ENCODE results near the gene HHAT.
A peak's percentile ranks its signal among the peaks of the same experiment; 100 is the strongest.

HHAT gene

GRCh38 chr1:210330279-210330866 is 1.7 kb downstream of the HHAT start:
- Histone ChIP-seq H3K27me3 (ENCODE audit: control insufficient read depth in 5 of 5, insufficient read depth in 4 of 5, low read length in 5 of 5) (no peaks in the 10 kb centered on the region), H3K9ac (ENCODE audit: low read length in 5 of 5) (no peak overlapping the region), H3K9me3 (ENCODE audit: control insufficient read depth in 5 of 5, low read length in 5 of 5) (peaks cover 0 to 4% (median 0%) of the 10 kb centered on the region in 5 donors), H3K27ac (ENCODE audit: low read depth, low read length) (no peak overlapping the region), H3K4me3 (ENCODE audit: low read depth in 1 of 5, low read length in 5 of 5) (no peak overlapping the region), H3K4me1 (ENCODE audit: control insufficient read depth in 5 of 5, insufficient read depth in 5 of 5, low read length in 5 of 5) (peaks cover 0 to 20% (median 17%) of the 10 kb centered on the region in 5 donors), H3K36me3 (ENCODE audit: control insufficient read depth in 5 of 5, insufficient read depth in 5 of 5, low read length in 5 of 5) (no peaks in the 10 kb centered on the region)

GRCh38 chr1:210332233-210332632 is 3.5 kb downstream of the HHAT start:
- Histone ChIP-seq H3K4me1 (ENCODE audit: control insufficient read depth in 5 of 5, insufficient read depth in 5 of 5, low read length in 5 of 5) (peaks cover 0 to 20% (median 17%) of the 10 kb centered on the region in 5 donors), H3K9ac (ENCODE audit: low read length in 5 of 5) (no peak overlapping the region), H3K9me3 (ENCODE audit: control insufficient read depth in 5 of 5, low read length in 5 of 5) (no peaks in the 10 kb centered on the region), H3K27ac (ENCODE audit: low read depth, low read length) (no peak overlapping the region), H3K27me3 (ENCODE audit: control insufficient read depth in 5 of 5, insufficient read depth in 4 of 5, low read length in 5 of 5) (no peaks in the 10 kb centered on the region), H3K4me3 (ENCODE audit: low read depth in 1 of 5, low read length in 5 of 5) (no peak overlapping the region), H3K36me3 (ENCODE audit: control insufficient read depth in 5 of 5, insufficient read depth in 5 of 5, low read length in 5 of 5) (no peaks in the 10 kb centered on the region)

GRCh38 chr1:210332719-210333398 is 4.2 kb downstream of the HHAT start:
- no peaks in the 10 kb centered on the region for H3K36me3 ChIP-seq (ENCODE audit: control insufficient read depth in 5 of 5, insufficient read depth in 5 of 5, low read length in 5 of 5)
- H3K9ac ChIP-seq (ENCODE audit: low read length in 5 of 5): no peak overlapping the region
- peaks cover 0 to 20% (median 17%) of the 10 kb centered on the region in 5 donors for H3K4me1 ChIP-seq (ENCODE audit: control insufficient read depth in 5 of 5, insufficient read depth in 5 of 5, low read length in 5 of 5)
- no peaks in the 10 kb centered on the region for H3K9me3 ChIP-seq (ENCODE audit: control insufficient read depth in 5 of 5, low read length in 5 of 5)
- no peak overlapping the region for H3K27ac ChIP-seq (ENCODE audit: low read depth, low read length)
- H3K4me3 ChIP-seq (ENCODE audit: low read depth in 1 of 5, low read length in 5 of 5): no peak overlapping the region
- no peaks in the 10 kb centered on the region for H3K27me3 ChIP-seq (ENCODE audit: control insufficient read depth in 5 of 5, insufficient read depth in 4 of 5, low read length in 5 of 5)

GRCh38 chr1:210335001-210335400 is 6.3 kb downstream of the HHAT start:
- H3K36me3 ChIP-seq (ENCODE audit: control insufficient read depth in 5 of 5, insufficient read depth in 5 of 5, low read length in 5 of 5): no peaks in the 10 kb centered on the region

GRCh38 chr1:210336362-210336761 is 7.7 kb downstream of the HHAT start:
- no peaks in the 10 kb centered on the region for H3K27me3 ChIP-seq (ENCODE audit: control insufficient read depth in 5 of 5, insufficient read depth in 4 of 5, low read length in 5 of 5)

More at GRCh38 chr1:210335001-210335400, 6.3 kb downstream of the HHAT start:
- no peaks in the 10 kb centered on the region for H3K9me3 ChIP-seq (ENCODE audit: control insufficient read depth in 5 of 5, low read length in 5 of 5)
- H3K27ac ChIP-seq (ENCODE audit: low read depth, low read length): no peak overlapping the region
- H3K9ac ChIP-seq (ENCODE audit: low read length in 5 of 5): no peak overlapping the region
- H3K4me3 ChIP-seq (ENCODE audit: low read depth in 1 of 5, low read length in 5 of 5): no peak overlapping the region
- no peaks in the 10 kb centered on the region for H3K27me3 ChIP-seq (ENCODE audit: control insufficient read depth in 5 of 5, insufficient read depth in 4 of 5, low read length in 5 of 5)
- peaks cover 0 to 3% (median 1%) of the 10 kb centered on the region in 5 donors for H3K4me1 ChIP-seq (ENCODE audit: control insufficient read depth in 5 of 5, insufficient read depth in 5 of 5, low read length in 5 of 5)

GRCh38 chr1:210339500-210339899 is 10.8 kb downstream of the HHAT start:
- no peaks in the 10 kb centered on the region for H3K36me3 ChIP-seq (ENCODE audit: control insufficient read depth in 5 of 5, insufficient read depth in 5 of 5, low read length in 5 of 5)
- H3K27ac ChIP-seq (ENCODE audit: low read depth, low read length): no peak overlapping the region
- peaks cover 0 to 8% (median 6%) of the 10 kb centered on the region in 5 donors for H3K4me1 ChIP-seq (ENCODE audit: control insufficient read depth in 5 of 5, insufficient read depth in 5 of 5, low read length in 5 of 5)
- H3K4me3 ChIP-seq (ENCODE audit: low read depth in 1 of 5, low read length in 5 of 5): no peak overlapping the region
- no peak overlapping the region for H3K9ac ChIP-seq (ENCODE audit: low read length in 5 of 5)
- no peaks in the 10 kb centered on the region for H3K27me3 ChIP-seq (ENCODE audit: control insufficient read depth in 5 of 5, insufficient read depth in 4 of 5, low read length in 5 of 5)
- H3K9me3 ChIP-seq (ENCODE audit: control insufficient read depth in 5 of 5, low read length in 5 of 5): no peaks in the 10 kb centered on the region

More at GRCh38 chr1:210336362-210336761, 7.7 kb downstream of the HHAT start:
- no peak overlapping the region for H3K4me3 ChIP-seq (ENCODE audit: low read depth in 1 of 5, low read length in 5 of 5)
- no peaks in the 10 kb centered on the region for H3K4me1 ChIP-seq (ENCODE audit: control insufficient read depth in 5 of 5, insufficient read depth in 5 of 5, low read length in 5 of 5)
- no peaks in the 10 kb centered on the region for H3K9me3 ChIP-seq (ENCODE audit: control insufficient read depth in 5 of 5, low read length in 5 of 5)
- no peak overlapping the region for H3K9ac ChIP-seq (ENCODE audit: low read length in 5 of 5)
- H3K27ac ChIP-seq (ENCODE audit: low read depth, low read length): no peak overlapping the region
- no peaks in the 10 kb centered on the region for H3K36me3 ChIP-seq (ENCODE audit: control insufficient read depth in 5 of 5, insufficient read depth in 5 of 5, low read length in 5 of 5)

- Histone ChIP-seq H3K27ac (ENCODE audit: low read depth, low read length) (no peak overlapping the region), H3K4me1 (ENCODE audit: control insufficient read depth in 5 of 5, insufficient read depth in 5 of 5, low read length in 5 of 5) (peaks cover 0 to 8% (median 6%) of the 10 kb centered on the region in 5 donors), H3K4me3 (ENCODE audit: low read depth in 1 of 5, low read length in 5 of 5) (no peak overlapping the region), H3K27me3 (ENCODE audit: control insufficient read depth in 5 of 5, insufficient read depth in 4 of 5, low read length in 5 of 5) (no peaks in the 10 kb centered on the region), H3K9me3 (ENCODE audit: control insufficient read depth in 5 of 5, low read length in 5 of 5) (no peaks in the 10 kb centered on the region), H3K36me3 (ENCODE audit: control insufficient read depth in 5 of 5, insufficient read depth in 5 of 5, low read length in 5 of 5) (no peaks in the 10 kb centered on the region), H3K9ac (ENCODE audit: low read length in 5 of 5) (no peak overlapping the region)
Observed at GRCh38 chr1:210340311-210340710, 11.6 kb downstream of the HHAT start.

GRCh38 chr1:210340841-210341240 is 12.1 kb downstream of the HHAT start:
- H3K4me1 ChIP-seq (ENCODE audit: control insufficient read depth in 5 of 5, insufficient read depth in 5 of 5, low read length in 5 of 5): peaks cover 0 to 8% (median 6%) of the 10 kb centered on the region in 5 donors
- no peak overlapping the region for H3K9ac ChIP-seq (ENCODE audit: low read length in 5 of 5)
- H3K9me3 ChIP-seq (ENCODE audit: control insufficient read depth in 5 of 5, low read length in 5 of 5): no peaks in the 10 kb centered on the region
- H3K27me3 ChIP-seq (ENCODE audit: control insufficient read depth in 5 of 5, insufficient read depth in 4 of 5, low read length in 5 of 5): no peaks in the 10 kb centered on the region
- H3K4me3 ChIP-seq (ENCODE audit: low read depth in 1 of 5, low read length in 5 of 5): no peak overlapping the region
- H3K27ac ChIP-seq (ENCODE audit: low read depth, low read length): no peak overlapping the region
- H3K36me3 ChIP-seq (ENCODE audit: control insufficient read depth in 5 of 5, insufficient read depth in 5 of 5, low read length in 5 of 5): no peaks in the 10 kb centered on the region

GRCh38 chr1:210342986-210343780 is 14.5 kb downstream of the HHAT start:
- peak overlapping the region; percentile 1 to 59 (median 58) for H3K4me3 ChIP-seq (ENCODE audit: low read depth in 1 of 5, low read length in 5 of 5)
- no peak overlapping the region for H3K27ac ChIP-seq (ENCODE audit: low read depth, low read length)
- peak overlapping the region in 3 of 5 donors; percentile 1 to 39 (median 8) for H3K9ac ChIP-seq (ENCODE audit: low read length in 5 of 5)
- H3K9me3 ChIP-seq (ENCODE audit: control insufficient read depth in 5 of 5, low read length in 5 of 5): no peaks in the 10 kb centered on the region
- H3K4me1 ChIP-seq (ENCODE audit: control insufficient read depth in 5 of 5, insufficient read depth in 5 of 5, low read length in 5 of 5): peaks cover 0 to 8% (median 6%) of the 10 kb centered on the region in 5 donors
- H3K27me3 ChIP-seq (ENCODE audit: control insufficient read depth in 5 of 5, insufficient read depth in 4 of 5, low read length in 5 of 5): no peaks in the 10 kb centered on the region
- no peaks in the 10 kb centered on the region for H3K36me3 ChIP-seq (ENCODE audit: control insufficient read depth in 5 of 5, insufficient read depth in 5 of 5, low read length in 5 of 5)

GRCh38 chr1:210344706-210345105 is 16.0 kb downstream of the HHAT start:
- Histone ChIP-seq H3K36me3 (ENCODE audit: control insufficient read depth in 5 of 5, insufficient read depth in 5 of 5, low read length in 5 of 5) (peaks cover 0 to 3% (median 0%) of the 10 kb centered on the region in 5 donors), H3K27me3 (ENCODE audit: control insufficient read depth in 5 of 5, insufficient read depth in 4 of 5, low read length in 5 of 5) (no peaks in the 10 kb centered on the region), H3K4me3 (ENCODE audit: low read depth in 1 of 5, low read length in 5 of 5) (no peak overlapping the region), H3K9me3 (ENCODE audit: control insufficient read depth in 5 of 5, low read length in 5 of 5) (no peaks in the 10 kb centered on the region), H3K4me1 (ENCODE audit: control insufficient read depth in 5 of 5, insufficient read depth in 5 of 5, low read length in 5 of 5) (peaks cover 0 to 8% (median 6%) of the 10 kb centered on the region in 5 donors), H3K27ac (ENCODE audit: low read depth, low read length) (no peak overlapping the region), H3K9ac (ENCODE audit: low read length in 5 of 5) (no peak overlapping the region)
